ENCODE data around the gene SNRNP48. TPM values are rescaled to one million over a fixed set of nuclear protein-coding genes. Genes with fewer than 3 reads are reported as not detected.

Gene SNRNP48
- polyA plus RNA-seq, 1 donor from 2014 or later: 17.5 TPM

- H3K4me3 ChIP-seq (ENCODE audit: low read length): no peak overlapping the region
- no peaks in the 10 kb centered on the region for H3K79me2 ChIP-seq (replicated peaks; ENCODE audit: insufficient read depth, low read length)
- no peaks in the 10 kb centered on the region for H3F3A ChIP-seq (ENCODE audit: insufficient read depth, low read length, poor library complexity, severe bottlenecking)
- no peak for TF ChIP-seq MXI1 (conservative IDR thresholded peaks at IDR 0.05; ENCODE audit: poor library complexity, severe bottlenecking)
- no peak for TF ChIP-seq TAF1 (IDR thresholded peaks at IDR 0.05; ENCODE audit: low read depth)
- TF ChIP-seq EZH2 (IDR thresholded peaks at IDR 0.05; ENCODE audit: borderline replicate concordance, insufficient read depth, low read length, poor library complexity, severe bottlenecking): no peak
- no peak for TF ChIP-seq REST (IDR thresholded peaks at IDR 0.05; ENCODE audit: borderline replicate concordance)
- no peak for TF ChIP-seq SMC3 (conservative IDR thresholded peaks at IDR 0.05; ENCODE audit: poor library complexity)
- TF ChIP-seq, protein P1, sequence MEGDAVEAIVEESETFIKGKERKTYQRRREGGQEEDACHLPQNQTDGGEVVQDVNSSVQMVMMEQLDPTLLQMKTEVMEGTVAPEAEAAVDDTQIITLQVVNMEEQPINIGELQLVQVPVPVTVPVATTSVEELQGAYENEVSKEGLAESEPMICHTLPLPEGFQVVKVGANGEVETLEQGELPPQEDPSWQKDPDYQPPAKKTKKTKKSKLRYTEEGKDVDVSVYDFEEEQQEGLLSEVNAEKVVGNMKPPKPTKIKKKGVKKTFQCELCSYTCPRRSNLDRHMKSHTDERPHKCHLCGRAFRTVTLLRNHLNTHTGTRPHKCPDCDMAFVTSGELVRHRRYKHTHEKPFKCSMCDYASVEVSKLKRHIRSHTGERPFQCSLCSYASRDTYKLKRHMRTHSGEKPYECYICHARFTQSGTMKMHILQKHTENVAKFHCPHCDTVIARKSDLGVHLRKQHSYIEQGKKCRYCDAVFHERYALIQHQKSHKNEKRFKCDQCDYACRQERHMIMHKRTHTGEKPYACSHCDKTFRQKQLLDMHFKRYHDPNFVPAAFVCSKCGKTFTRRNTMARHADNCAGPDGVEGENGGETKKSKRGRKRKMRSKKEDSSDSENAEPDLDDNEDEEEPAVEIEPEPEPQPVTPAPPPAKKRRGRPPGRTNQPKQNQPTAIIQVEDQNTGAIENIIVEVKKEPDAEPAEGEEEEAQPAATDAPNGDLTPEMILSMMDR (IDR thresholded peaks at IDR 0.05; ENCODE audit: poor library complexity, severe bottlenecking): no peak
- no peak for TF ChIP-seq RAD21 (conservative IDR thresholded peaks at IDR 0.05)
- no peak overlapping the region for H3K9ac ChIP-seq (ENCODE audit: low read length)
- H4K20me1 ChIP-seq (ENCODE audit: insufficient read depth): no peaks in the 10 kb centered on the region
- no peaks in the 10 kb centered on the region for H3K9me3 ChIP-seq (ENCODE audit: low read length)
- H2AFZ ChIP-seq (ENCODE audit: low read depth, low read length): no peak overlapping the region
- H3K36me3 ChIP-seq (ENCODE audit: insufficient read depth, low read length): no peaks in the 10 kb centered on the region
- no peaks in the 10 kb centered on the region for H3K9me2 ChIP-seq (ENCODE audit: insufficient read depth, low read length)
- no peak overlapping the region for H3K27ac ChIP-seq (ENCODE audit: low read length)
- no peaks in the 10 kb centered on the region for H3K27me3 ChIP-seq (ENCODE audit: insufficient read depth, low read depth, low read length)
- no peak overlapping the region for H3K4me2 ChIP-seq (ENCODE audit: low read length)
Observed at GRCh38 chr6:7566617-7567173, 23.3 kb upstream of the SNRNP48 start.

DNA sequence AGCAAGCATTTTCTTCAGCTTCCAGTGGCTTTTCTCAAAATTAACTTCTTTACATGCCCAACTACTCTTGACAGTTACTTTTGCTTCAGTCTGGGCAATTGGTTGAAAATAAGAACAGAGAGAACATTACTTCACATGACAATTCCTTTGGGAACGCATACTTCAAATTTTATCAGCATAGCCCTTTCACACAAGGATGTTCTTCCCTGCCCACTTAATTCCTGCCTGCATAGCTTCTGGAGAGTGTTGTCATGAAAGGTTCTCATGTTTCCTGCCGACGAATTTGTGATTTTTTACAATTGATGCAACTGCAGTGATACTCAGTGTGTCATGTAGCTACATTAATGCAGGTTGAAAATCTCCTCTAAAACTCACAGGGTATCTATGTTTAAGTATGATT, 22.0 kb upstream of the SNRNP48 start:
- H3K4me3 ChIP-seq (ENCODE audit: low read length): no peak overlapping the region
- H3K9me2 ChIP-seq (ENCODE audit: insufficient read depth, low read length): no peaks in the 10 kb centered on the region
- H3K9ac ChIP-seq (ENCODE audit: low read length): no peak overlapping the region
- no peak for TF ChIP-seq MXI1 (conservative IDR thresholded peaks at IDR 0.05; ENCODE audit: poor library complexity, severe bottlenecking)
- H3K9me3 ChIP-seq (ENCODE audit: low read length): no peaks in the 10 kb centered on the region
- H3K79me2 ChIP-seq (replicated peaks; ENCODE audit: insufficient read depth, low read length): no peaks in the 10 kb centered on the region
- H3K27ac ChIP-seq (ENCODE audit: low read length): no peak overlapping the region
- no peaks in the 10 kb centered on the region for H3K36me3 ChIP-seq (ENCODE audit: insufficient read depth, low read length)
- no peaks in the 10 kb centered on the region for H3K27me3 ChIP-seq (ENCODE audit: insufficient read depth, low read depth, low read length)
- no peaks in the 10 kb centered on the region for H3F3A ChIP-seq (ENCODE audit: insufficient read depth, low read length, poor library complexity, severe bottlenecking)
- H2AFZ ChIP-seq (ENCODE audit: low read depth, low read length): no peak overlapping the region
- no peak overlapping the region for H3K4me2 ChIP-seq (ENCODE audit: low read length)
- no peaks in the 10 kb centered on the region for H4K20me1 ChIP-seq (ENCODE audit: insufficient read depth)

DNA sequence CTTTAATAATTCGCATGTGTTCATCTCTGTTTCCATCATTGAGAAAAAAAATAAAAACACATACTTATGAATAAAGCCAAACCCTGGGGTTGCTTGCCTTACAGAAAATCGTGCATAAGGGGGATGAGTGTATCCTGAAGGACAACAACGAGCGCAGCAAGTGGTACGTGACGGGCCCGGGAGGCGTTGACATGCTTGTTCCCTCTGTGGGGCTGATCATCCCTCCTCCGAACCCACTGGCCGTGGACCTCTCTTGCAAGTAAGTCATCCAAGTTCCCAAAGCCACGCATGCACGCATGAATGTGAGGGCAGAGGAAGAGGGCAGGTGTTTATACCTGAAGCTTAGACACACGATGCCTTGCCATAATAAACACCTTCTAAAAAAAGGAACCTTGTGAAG, 20.9 kb upstream of the SNRNP48 start:
- Histone ChIP-seq H3K27me3 (ENCODE audit: insufficient read depth, low read depth, low read length) (no peaks in the 10 kb centered on the region), H3K27ac (ENCODE audit: low read length) (no peak overlapping the region), H4K20me1 (ENCODE audit: insufficient read depth) (no peaks in the 10 kb centered on the region), H3F3A (ENCODE audit: insufficient read depth, low read length, poor library complexity, severe bottlenecking) (no peaks in the 10 kb centered on the region), H3K4me3 (ENCODE audit: low read length) (no peak overlapping the region), H3K79me2 (replicated peaks; ENCODE audit: insufficient read depth, low read length) (no peaks in the 10 kb centered on the region), H2AFZ (ENCODE audit: low read depth, low read length) (no peak overlapping the region), H3K4me2 (ENCODE audit: low read length) (no peak overlapping the region), H3K9me3 (ENCODE audit: low read length) (no peaks in the 10 kb centered on the region), H3K36me3 (ENCODE audit: insufficient read depth, low read length) (no peaks in the 10 kb centered on the region), H3K9me2 (ENCODE audit: insufficient read depth, low read length) (no peaks in the 10 kb centered on the region), H3K9ac (ENCODE audit: low read length) (no peak overlapping the region)
- no peak for TF ChIP-seq EZH2 (IDR thresholded peaks at IDR 0.05; ENCODE audit: borderline replicate concordance, insufficient read depth, low read length, poor library complexity, severe bottlenecking)
- TF ChIP-seq TAF1 (IDR thresholded peaks at IDR 0.05; ENCODE audit: low read depth): no peak
- TF ChIP-seq REST (IDR thresholded peaks at IDR 0.05; ENCODE audit: borderline replicate concordance): no peak

Data from neural cell (in vitro differentiated cells).